Mesenchymal stem cell (in vitro differentiated cells and primary cell): ENCODE results near the gene PRRC2A.

Source experiments
- DNase-seq: peaks from one replicate; pipeline ENCODE4 v3.0.0-alpha.2; 2013
- H2AFZ ChIP-seq: one replicate; pipeline ENCODE4 v1.6.1; 2013; ENCODE audit warnings: low read depth, mild to moderate bottlenecking, control low read depth, inconsistent platforms, low read length, moderate library complexity
- H2AK5ac ChIP-seq: 2 replicates; pipeline ENCODE4 v1.6.1; 2013; ENCODE audit warnings: low read length, moderate library complexity, mild to moderate bottlenecking, inconsistent platforms; ENCODE audit not compliant: severe bottlenecking
- H2BK120ac ChIP-seq: one replicate; pipeline ENCODE4 v1.6.1; 2013; ENCODE audit warnings: low read depth, mild to moderate bottlenecking, inconsistent platforms, low read length, moderate library complexity
- H2BK12ac ChIP-seq, 2 experiments: one replicate each; pipeline ENCODE4 v1.6.1; 2013; ENCODE audit warnings: inconsistent platforms in 2 of 2, low read length in 2 of 2, mild to moderate bottlenecking in 2 of 2, moderate library complexity in 2 of 2, control low read depth in 1 of 2
- H2BK15ac ChIP-seq: one replicate; pipeline ENCODE4 v1.6.1; 2013; ENCODE audit warnings: mild to moderate bottlenecking, low read depth, inconsistent platforms; ENCODE audit not compliant: poor library complexity, severe bottlenecking
- H2BK5ac ChIP-seq: 2 replicates; pipeline ENCODE4 v1.6.1; 2013; ENCODE audit warnings: low read depth, mild to moderate bottlenecking, low read length, control low read depth, inconsistent platforms; ENCODE audit not compliant: poor library complexity, severe bottlenecking
- H3K14ac ChIP-seq, 2 experiments: one replicate each; pipeline ENCODE4 v1.6.1; 2013; ENCODE audit warnings: inconsistent platforms in 2 of 2, low read length in 2 of 2, control low read depth in 1 of 2, mild to moderate bottlenecking in 1 of 2, moderate library complexity in 1 of 2
- H3K18ac ChIP-seq, 2 experiments: one replicate each; pipeline ENCODE4 v1.6.1; 2013; ENCODE audit warnings: inconsistent platforms in 2 of 2, low read length in 2 of 2, control low read depth in 1 of 2, low read depth in 1 of 2, mild to moderate bottlenecking in 1 of 2
- H3K23ac ChIP-seq, 2 experiments: one replicate each; pipeline ENCODE4 v1.6.1; 2013; ENCODE audit warnings: inconsistent platforms in 2 of 2, low read length in 2 of 2, mild to moderate bottlenecking in 2 of 2, moderate library complexity in 2 of 2, control low read depth in 1 of 2
- H3K27ac ChIP-seq: 2 replicates; pipeline ENCODE4 v1.5.1; 2013; ENCODE audit warnings: mild to moderate bottlenecking, moderate library complexity, low read length, control low read depth, inconsistent platforms; ENCODE audit not compliant: poor library complexity, severe bottlenecking
- H3K27me3 ChIP-seq, 2 experiments: 2 replicates each; pipeline versions ENCODE4 v1.6.1 to v1.7.0; 2013; ENCODE audit warnings: low read length in 2 of 2, mild to moderate bottlenecking in 2 of 2, moderate library complexity in 2 of 2, control low read depth in 1 of 2, inconsistent platforms in 1 of 2; ENCODE audit not compliant: control insufficient read depth in 1 of 2, insufficient read depth in 1 of 2
- H3K36me3 ChIP-seq, 2 experiments: 2 replicates each; pipeline versions ENCODE4 v1.6.1 to v1.7.0; 2013; ENCODE audit warnings: low read length in 2 of 2, control low read depth in 1 of 2, inconsistent platforms in 1 of 2, low read depth in 1 of 2, mild to moderate bottlenecking in 1 of 2; ENCODE audit not compliant: insufficient read depth in 2 of 2, control insufficient read depth in 1 of 2
- H3K4ac ChIP-seq, 2 experiments: one replicate each; pipeline ENCODE4 v1.6.1; 2013; ENCODE audit warnings: inconsistent platforms in 2 of 2, low read length in 2 of 2, mild to moderate bottlenecking in 2 of 2, moderate library complexity in 2 of 2, control low read depth in 1 of 2, low read depth in 1 of 2
- H3K4me1 ChIP-seq: 2 replicates; pipeline ENCODE4 v1.6.1; 2013; ENCODE audit warnings: low read depth, low read length, control low read depth; ENCODE audit not compliant: control insufficient read depth, insufficient read depth
- H3K4me2 ChIP-seq: 2 replicates; pipeline ENCODE4 v1.6.1; 2013; ENCODE audit warnings: low read length, mild to moderate bottlenecking, inconsistent platforms; ENCODE audit not compliant: poor library complexity, severe bottlenecking
- H3K4me3 ChIP-seq, 2 experiments: 2 replicates each; pipeline versions ENCODE4 v1.5.1 to v1.7.0; 2013; ENCODE audit warnings: low read length in 2 of 2, mild to moderate bottlenecking in 2 of 2, control low read depth in 1 of 2, low read depth in 1 of 2; ENCODE audit not compliant: insufficient read depth in 1 of 2
- H3K79me1 ChIP-seq: replicated peaks from 2 replicates; pipeline ENCODE4 v1.6.1; 2013; ENCODE audit warnings: mild to moderate bottlenecking, control low read depth, low read length, inconsistent platforms; ENCODE audit not compliant: poor library complexity, severe bottlenecking
- H3K9ac ChIP-seq: 2 replicates; pipeline ENCODE4 v1.7.0; 2013; ENCODE audit warnings: mild to moderate bottlenecking, low read length, moderate library complexity
- H3K9me3 ChIP-seq: 2 replicates; pipeline ENCODE4 v1.7.0; 2013; ENCODE audit warnings: mild to moderate bottlenecking, low read length; ENCODE audit not compliant: control insufficient read depth
- H4K8ac ChIP-seq: one replicate; pipeline ENCODE4 v1.6.1; 2013; ENCODE audit warnings: inconsistent platforms, mild to moderate bottlenecking, low read length, moderate library complexity
- H4K91ac ChIP-seq: one replicate; pipeline ENCODE4 v1.6.1; 2013; ENCODE audit warnings: mild to moderate bottlenecking, low read length, inconsistent platforms
- whole genome bisulfite sequencing: methylation state at CpG from one replicate; pipeline ENCODE4 v1.1.7; 2013; ENCODE audit warnings: mixed read lengths; 5-methylcytosine and 5-hydroxymethylcytosine counted together

PRRC2A gene

DNA sequence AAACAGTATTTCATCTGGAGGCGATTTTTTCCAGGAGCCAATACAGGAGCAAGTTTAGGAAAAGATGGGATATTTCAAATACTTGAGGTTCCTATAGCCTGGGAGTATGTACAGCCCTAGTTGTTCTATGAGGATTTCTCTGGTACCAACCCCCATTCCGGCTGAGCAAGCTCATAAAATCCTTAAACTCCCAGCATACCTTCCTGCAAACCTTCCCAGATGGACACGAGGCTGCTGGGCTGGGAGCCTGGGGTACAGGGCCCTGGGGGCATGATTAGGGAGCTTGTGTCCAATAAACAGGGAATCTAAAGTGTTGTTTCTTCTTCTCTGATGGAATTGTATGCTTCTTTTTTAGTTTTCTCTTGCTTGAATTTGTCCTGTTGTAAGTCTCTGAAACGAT lies 1.5 kb downstream of the PRRC2A start:
- 39% methylated on average over 2 of the region's 4 CpGs for WGBS
- Histone ChIP-seq H3K36me3 (peaks cover 41 to 44% of the 10 kb centered on the region in 2 experiments), H3K9ac (peak overlapping the region; percentile 95), H3K27ac (peak overlapping the region; percentile 97), H2BK5ac (no peak overlapping the region), H2BK15ac (no peak overlapping the region), H3K27me3 (no peaks in the 10 kb centered on the region), H3K14ac (no peak overlapping the region), H3K79me1 (peaks cover 7% of the 10 kb centered on the region), H2AFZ (no peak overlapping the region), H3K23ac (no peak overlapping the region), H4K8ac (no peak overlapping the region), H2AK5ac (no peak overlapping the region), H3K4ac (peak overlapping the region in 1 of 2 experiments; percentile 32), H3K9me3 (no peaks in the 10 kb centered on the region), H2BK12ac (no peak overlapping the region), H4K91ac (no peak overlapping the region), H3K4me2 (peak overlapping the region; percentile 48), H2BK120ac (no peak overlapping the region), H3K4me1 (peaks cover 10% of the 10 kb centered on the region), H3K4me3 (peak overlapping the region; percentile 23 to 93), H3K18ac (no peak overlapping the region)
- peak; percentile 24 for DNase-seq

- Histone ChIP-seq H2BK120ac (no peak overlapping the region), H2AFZ (no peak overlapping the region), H3K9me3 (no peaks in the 10 kb centered on the region), H2BK5ac (no peak overlapping the region), H2BK15ac (no peak overlapping the region), H4K8ac (no peak overlapping the region), H4K91ac (no peak overlapping the region), H3K4ac (no peak overlapping the region), H3K27ac (no peak overlapping the region), H3K4me3 (peak overlapping the region in 1 of 2 experiments; percentile 93), H3K4me2 (peak overlapping the region; percentile 48), H3K36me3 (peaks cover 47 to 51% of the 10 kb centered on the region in 2 experiments), H3K18ac (no peak overlapping the region), H2AK5ac (peak overlapping the region; percentile 33), H3K79me1 (peaks cover 7% of the 10 kb centered on the region), H3K9ac (peak overlapping the region; percentile 95), H3K23ac (no peak overlapping the region), H2BK12ac (no peak overlapping the region), H3K14ac (no peak overlapping the region), H3K27me3 (no peaks in the 10 kb centered on the region), H3K4me1 (peaks cover 10% of the 10 kb centered on the region)
- 90% methylated on average over 10 of the region's 10 CpGs for WGBS
- no peak for DNase-seq
These were observed 2.2 kb downstream of the PRRC2A start for GRCh38 chr6:31622684-31623091.

DNA sequence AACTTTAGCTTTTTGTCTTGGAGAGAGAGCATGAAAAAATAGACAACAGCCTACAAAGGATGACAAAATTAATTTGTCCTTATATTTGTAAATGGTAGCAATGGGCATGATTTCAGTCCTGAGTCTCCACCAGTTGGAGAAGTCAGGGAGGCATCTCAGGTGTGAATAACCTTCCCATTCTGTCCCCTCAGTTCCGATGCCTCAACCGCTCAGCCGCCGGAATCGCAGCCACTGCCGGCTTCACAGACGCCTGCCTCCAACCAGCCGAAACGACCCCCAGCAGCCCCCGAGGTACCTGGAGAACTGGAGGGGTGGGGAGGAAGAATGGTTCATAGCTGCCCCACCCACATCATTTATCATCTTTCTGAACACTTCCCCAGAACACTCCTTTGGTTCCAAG lies 3.6 kb downstream of the PRRC2A start:
- peaks cover 10% of the 10 kb centered on the region for H3K4me1 ChIP-seq
- no peak overlapping the region for H3K18ac ChIP-seq
- no peak overlapping the region for H2AFZ ChIP-seq
- H2BK5ac ChIP-seq = no peak overlapping the region
- H3K9me3 ChIP-seq = no peaks in the 10 kb centered on the region
- H4K8ac ChIP-seq = no peak overlapping the region
- H3K4me2 ChIP-seq = no peak overlapping the region
- peak overlapping the region in 1 of 2 experiments; percentile 57 for H3K23ac ChIP-seq
- no peak overlapping the region for H3K4ac ChIP-seq
- no peak overlapping the region for H2BK120ac ChIP-seq
- H3K27me3 ChIP-seq = no peaks in the 10 kb centered on the region
- H3K9ac ChIP-seq = no peak overlapping the region
- H3K14ac ChIP-seq = no peak overlapping the region
- no peak overlapping the region for H2AK5ac ChIP-seq
- no peak overlapping the region for H2BK15ac ChIP-seq
- peaks cover 12% of the 10 kb centered on the region for H3K79me1 ChIP-seq
- H3K4me3 ChIP-seq = no peak overlapping the region
- no peak for DNase-seq
- H3K36me3 ChIP-seq = peaks cover 59 to 65% of the 10 kb centered on the region in 2 experiments
- H4K91ac ChIP-seq = no peak overlapping the region
- H2BK12ac ChIP-seq = no peak overlapping the region
- WGBS = 100% methylated on average over 9 of the region's 10 CpGs
- no peak overlapping the region for H3K27ac ChIP-seq

GRCh38 chr6:31626952-31627351 lies 6.4 kb downstream of the PRRC2A start:
- Histone ChIP-seq H2BK120ac (no peak overlapping the region), H2AK5ac (no peak overlapping the region), H3K14ac (no peak overlapping the region), H3K9ac (no peak overlapping the region), H2BK15ac (no peak overlapping the region), H3K23ac (no peak overlapping the region), H2BK12ac (no peak overlapping the region), H4K91ac (no peak overlapping the region), H3K4ac (no peak overlapping the region), H3K9me3 (no peaks in the 10 kb centered on the region), H3K27ac (no peak overlapping the region), H2AFZ (no peak overlapping the region), H3K4me3 (no peak overlapping the region), H3K18ac (no peak overlapping the region), H3K27me3 (no peaks in the 10 kb centered on the region), H3K4me1 (peaks cover 10% of the 10 kb centered on the region), H4K8ac (no peak overlapping the region), H2BK5ac (no peak overlapping the region), H3K36me3 (peaks cover 88 to 93% of the 10 kb centered on the region in 2 experiments), H3K79me1 (peaks cover 16% of the 10 kb centered on the region), H3K4me2 (no peak overlapping the region)
- no peak for DNase-seq
- WGBS = 98% methylated on average over 5 of the region's 10 CpGs
